Measurements from ENCODE around the gene BBX.

Gene BBX

GRCh38 chr3:107848351-107848915 is 325.7 kb downstream of the BBX start:
- DNase-seq = no peak

GRCh38 chr3:107850681-107851080 is 327.9 kb downstream of the BBX start:
- DNase-seq = no peak

GRCh38 chr3:107853821-107854220 is 331.1 kb downstream of the BBX start:
- DNase-seq = no peak

- DNase-seq = no peak
Observed at GRCh38 chr3:107854733-107855132, 332.0 kb downstream of the BBX start.

- DNase-seq = no peak
Observed at GRCh38 chr3:107855710-107856109, 332.9 kb downstream of the BBX start.

GRCh38 chr3:107857854-107858253 is 335.1 kb downstream of the BBX start:
- DNase-seq = no peak

- DNase-seq = no peak
Observed at GRCh38 chr3:107858876-107859275, 336.1 kb downstream of the BBX start.
